Putamen (tissue), 1 donor: ENCODE results near the gene LYAR.
"Not testable (repeated sequence)": the region's sequence is repeated elsewhere in the genome, so short reads cannot be mapped to it uniquely, and the experiment has no call there.

ENCODE experiments used
- DNase-seq: peaks from one replicate; pipeline ENCODE4 v3.0.0-alpha.2; 2016; ENCODE audit warnings: low spot score

Gene LYAR

GRCh38 chr4:4260185-4260751, 29.7 kb downstream of the LYAR start:
- DNase-seq: no peak

- DNase-seq: no peak
Measured at GRCh38 chr4:4259484-4260100, 30.4 kb downstream of the LYAR start.

- DNase-seq: not testable (repeated sequence)
Measured at GRCh38 chr4:4257705-4258104, 32.2 kb downstream of the LYAR start.

- DNase-seq: peak; percentile 26
Measured at GRCh38 chr4:4256799-4257198, 33.2 kb downstream of the LYAR start.

- DNase-seq: peak; percentile 69
Measured at GRCh38 chr4:4254666-4255065, 35.3 kb downstream of the LYAR start.

GRCh38 chr4:4254199-4254598, 35.8 kb downstream of the LYAR start:
- DNase-seq: no peak

GRCh38 chr4:4249866-4250265, 40.1 kb downstream of the LYAR start:
- DNase-seq: no peak

GRCh38 chr4:4249342-4249741, 40.6 kb downstream of the LYAR start:
- not testable (repeated sequence) for DNase-seq

GRCh38 chr4:4248885-4249203, 41.1 kb downstream of the LYAR start:
- DNase-seq: no peak

- DNase-seq: peak; percentile 95
Measured at GRCh38 chr4:4248029-4248884, 41.7 kb downstream of the LYAR start, which contains the start of gene TMEM128. TSS of gene TMEM128 (minus strand) at chr4:4248223. CDS start at chr4:4248202, 21 bp downstream.

- DNase-seq: no peak
Measured at GRCh38 chr4:4247696-4248028, 42.3 kb downstream of the LYAR start.

- DNase-seq: no peak
Measured at GRCh38 chr4:4245172-4245571, 44.8 kb downstream of the LYAR start.

GRCh38 chr4:4239551-4239950, 50.4 kb downstream of the LYAR start:
- not testable (repeated sequence) for DNase-seq

- no peak for DNase-seq
Measured at GRCh38 chr4:4233610-4234009, 56.3 kb downstream of the LYAR start.

GRCh38 chr4:4228356-4228668, 61.6 kb downstream of the LYAR start:
- DNase-seq: no peak

- DNase-seq: no peak
Measured at GRCh38 chr4:4227510-4228355, 62.2 kb downstream of the LYAR start.

- DNase-seq: no peak
Measured at GRCh38 chr4:4226606-4227438, 63.1 kb downstream of the LYAR start, which contains the start of gene OTOP1. TSS of gene OTOP1 (minus strand) at chr4:4226929. CDS start at chr4:4226864, 65 bp downstream.

- DNase-seq: no peak
Measured at GRCh38 chr4:4225915-4226605, 63.9 kb downstream of the LYAR start.
